BLaER1 treated with 17β-estradiol and CSF1 and Interleukin-3, amounts not matched to agents 10 nM and 100 nM (cell line): ENCODE results near the gene MAP1LC3B.
A peak's percentile ranks its signal among the peaks of the same experiment; 100 is the strongest.
"Not testable (repeated sequence)": the region's sequence is repeated elsewhere in the genome, so short reads cannot be mapped to it uniquely, and the experiment has no call there.

Source experiments
- H3K27ac ChIP-seq, 11 experiments: shearing (Covaris generic); formaldehyde crosslinking; 2 replicates each; pipeline ENCODE4 v1.8.1; 2022
- H3K27me3 ChIP-seq, 11 experiments: shearing (Covaris generic); formaldehyde crosslinking; 2 replicates each; pipeline ENCODE4 v1.8.1; 2022
- H3K36me3 ChIP-seq, 11 experiments: shearing (Covaris generic); formaldehyde crosslinking; 2 replicates each; pipeline ENCODE4 v1.8.1; 2022
- H3K4me1 ChIP-seq, 10 experiments: shearing (Covaris generic); formaldehyde crosslinking; 2 replicates each; pipeline ENCODE4 v1.8.1; 2022
- H3K4me2 ChIP-seq, 11 experiments: shearing (Covaris generic); formaldehyde crosslinking; 2 replicates each; pipeline ENCODE4 v1.8.1; 2022
- H3K4me3 ChIP-seq, 10 experiments: shearing (Covaris generic); formaldehyde crosslinking; 2 replicates each; pipeline ENCODE4 v1.8.1; 2022
- H3K9ac ChIP-seq, 11 experiments: shearing (Covaris generic); formaldehyde crosslinking; 2 replicates each; pipeline ENCODE4 v1.8.1; 2022
- H3K9me3 ChIP-seq, 11 experiments: shearing (Covaris generic); formaldehyde crosslinking; replicated peaks in 1 of 11; 2 replicates each; pipeline ENCODE4 v1.8.1; 2022
- H4K20me1 ChIP-seq, 11 experiments: shearing (Covaris generic); formaldehyde crosslinking; 2 replicates each; pipeline ENCODE4 v1.8.1; 2022
- Cebpa-rat ChIP-seq, 11 experiments: shearing (Covaris generic); IDR thresholded peaks; 2 replicates each; pipeline ENCODE4 v1.8.1; 2022

Gene MAP1LC3B

GRCh38 chr16:87371261-87371866, 20.8 kb upstream of the MAP1LC3B start:
- Histone ChIP-seq H3K4me3 (no peak overlapping the region), H3K36me3 (peaks cover 0 to 46% (median 20%) of the 10 kb centered on the region in 11 experiments; a peak in 16 of 22 replicates)
- no peak for TF ChIP-seq Cebpa-rat (IDR thresholded peaks at IDR 0.05)

DNA sequence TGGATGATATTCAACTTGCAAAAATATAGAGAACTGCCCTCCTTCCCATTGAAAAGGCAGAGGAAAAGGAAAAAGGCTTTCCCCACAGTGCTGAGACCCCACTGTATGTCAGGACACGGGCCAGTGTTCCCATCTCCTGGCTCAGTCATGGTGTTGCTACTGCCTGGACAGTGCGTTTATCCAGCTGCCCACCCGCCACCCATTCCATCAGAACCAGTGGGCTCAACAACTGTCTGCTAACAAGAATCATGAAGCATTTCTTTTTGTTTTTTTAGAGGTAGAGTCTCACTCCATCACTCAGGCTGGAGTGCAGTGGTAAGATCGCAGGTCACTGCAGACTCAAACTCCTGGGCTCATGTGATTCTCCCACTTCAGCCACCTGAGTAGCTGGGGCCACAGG, 19.8 kb upstream of the MAP1LC3B start:
- Histone ChIP-seq H3K9ac (no peak overlapping the region), H3K27ac (no peak overlapping the region), H3K9me3 (no peaks in the 10 kb centered on the region), H3K4me2 (0 out of 22 replicates have a peak overlapping the region, but pooled peaks of 1 of the 11 experiments have one; percentile 1), H3K4me1 (peaks cover 34 to 71% (median 63%) of the 10 kb centered on the region in 10 experiments), H3K27me3 (peaks cover 0 to 96% (median 0%) of the 10 kb centered on the region in 11 experiments; a peak in 7 of 22 replicates), H3K36me3 (peaks cover 0 to 44% (median 19%) of the 10 kb centered on the region in 11 experiments; a peak in 14 of 22 replicates), H3K4me3 (no peak overlapping the region), H4K20me1 (peaks cover 98 to 100% (median 100%) of the 10 kb centered on the region in 11 experiments)
- no peak for TF ChIP-seq Cebpa-rat (IDR thresholded peaks at IDR 0.05)

More at GRCh38 chr16:87371261-87371866, 20.8 kb upstream of the MAP1LC3B start:
- Histone ChIP-seq H3K9me3 (no peaks in the 10 kb centered on the region), H3K27ac (no peak overlapping the region), H4K20me1 (peaks cover 98 to 100% (median 100%) of the 10 kb centered on the region in 11 experiments), H3K27me3 (peaks cover 0 to 96% (median 0%) of the 10 kb centered on the region in 11 experiments; a peak in 7 of 22 replicates), H3K4me2 (peak overlapping the region in 8 of 11 experiments; percentile 41 to 80 (median 67); a peak in 10 of 22 replicates), H3K4me1 (peaks cover 34 to 74% (median 62%) of the 10 kb centered on the region in 10 experiments), H3K9ac (peak overlapping the region in 2 of 11 experiments; percentile 22 to 24; a peak in 1 of 22 replicates)

GRCh38 chr16:87374313-87374712, 17.8 kb upstream of the MAP1LC3B start:
- Histone ChIP-seq H4K20me1 (peaks cover 91 to 100% (median 100%) of the 10 kb centered on the region in 11 experiments), H3K36me3 (peaks cover 0 to 57% (median 28%) of the 10 kb centered on the region in 11 experiments; a peak in 14 of 22 replicates), H3K4me1 (peaks cover 15 to 51% (median 43%) of the 10 kb centered on the region in 10 experiments), H3K27me3 (peaks cover 0 to 81% (median 0%) of the 10 kb centered on the region in 11 experiments; a peak in 7 of 22 replicates), H3K4me2 (no peak overlapping the region), H3K9ac (no peak overlapping the region), H3K27ac (no peak overlapping the region), H3K4me3 (no peak overlapping the region), H3K9me3 (no peaks in the 10 kb centered on the region)
- TF ChIP-seq Cebpa-rat (IDR thresholded peaks at IDR 0.05): no peak

- peak overlapping the region in 3 of 11 experiments; percentile 10 to 25 (median 24); a peak in 3 of 22 replicates for H3K27ac ChIP-seq
- peaks cover 0 to 68% (median 0%) of the 10 kb centered on the region in 11 experiments; a peak in 7 of 22 replicates for H3K27me3 ChIP-seq
- H3K4me2 ChIP-seq: peak overlapping the region; percentile 16 to 81 (median 56); a peak in 18 of 22 replicates
- H3K9me3 ChIP-seq: no peaks in the 10 kb centered on the region
- peaks cover 91 to 100% (median 100%) of the 10 kb centered on the region in 11 experiments for H4K20me1 ChIP-seq
- H3K4me1 ChIP-seq: peaks cover 17 to 43% (median 35%) of the 10 kb centered on the region in 10 experiments
- no peak for TF ChIP-seq Cebpa-rat (IDR thresholded peaks at IDR 0.05)
- no peak overlapping the region for H3K4me3 ChIP-seq
- H3K9ac ChIP-seq: peak overlapping the region in 3 of 11 experiments; percentile 4 to 37 (median 9); a peak in 2 of 22 replicates
- H3K36me3 ChIP-seq: peaks cover 0 to 57% (median 28%) of the 10 kb centered on the region in 11 experiments; a peak in 14 of 22 replicates
These were observed 16.6 kb upstream of the MAP1LC3B start for GRCh38 chr16:87375426-87376135.

DNA sequence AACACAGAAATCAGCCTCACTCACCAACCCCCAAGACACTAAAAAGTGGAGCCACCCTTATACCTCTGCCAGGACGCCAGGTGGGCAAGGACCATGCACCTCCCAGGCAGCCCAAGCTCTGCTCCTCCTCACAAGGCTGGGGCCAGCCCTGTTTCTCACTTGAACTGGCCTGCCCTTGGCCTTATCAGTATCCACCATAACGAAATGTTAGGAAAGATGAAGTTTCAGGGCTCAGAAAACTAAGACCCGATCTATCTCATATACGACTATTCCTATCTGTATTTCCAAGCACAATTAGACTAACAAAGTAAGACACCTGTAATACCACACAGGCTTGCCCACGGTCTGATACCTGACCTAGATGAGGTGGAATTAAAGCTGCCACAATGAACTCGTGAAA, 15.5 kb upstream of the MAP1LC3B start:
- Histone ChIP-seq H3K4me3 (no peak overlapping the region), H3K9me3 (no peaks in the 10 kb centered on the region), H3K27ac (no peak overlapping the region), H3K4me1 (peaks cover 28 to 43% (median 35%) of the 10 kb centered on the region in 10 experiments), H3K9ac (no peak overlapping the region), H3K27me3 (peaks cover 0 to 57% (median 0%) of the 10 kb centered on the region in 11 experiments; a peak in 6 of 22 replicates), H3K36me3 (peaks cover 0 to 57% (median 28%) of the 10 kb centered on the region in 11 experiments; a peak in 14 of 22 replicates), H3K4me2 (peak overlapping the region in 6 of 11 experiments; percentile 56 to 81 (median 68); a peak in 7 of 22 replicates), H4K20me1 (peaks cover 87 to 100% (median 100%) of the 10 kb centered on the region in 11 experiments)
- TF ChIP-seq Cebpa-rat (IDR thresholded peaks at IDR 0.05): no peak

DNA sequence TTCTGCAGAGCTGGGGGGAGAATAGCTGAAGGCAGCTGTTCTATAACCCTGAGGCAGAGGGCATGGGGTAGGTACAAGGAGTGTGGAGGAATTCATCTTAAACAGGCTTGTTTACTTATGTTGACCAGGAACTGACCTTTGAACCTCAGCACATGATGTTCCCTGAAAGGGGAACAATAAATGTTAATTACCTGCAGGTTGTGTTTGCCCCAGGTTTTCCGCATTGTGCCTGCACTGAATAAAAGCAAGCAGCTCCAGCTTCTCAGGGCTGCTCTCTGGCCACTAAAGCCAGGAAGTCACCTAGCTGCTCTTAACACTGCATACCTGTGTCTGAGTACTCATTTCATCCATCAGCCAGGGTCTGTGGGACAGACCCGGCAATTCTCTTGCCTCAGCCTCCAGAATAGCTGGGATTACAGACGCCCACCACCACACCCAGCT, 12.8 kb upstream of the MAP1LC3B start:
- not testable (repeated sequence) for H3K4me3 ChIP-seq, H3K27ac ChIP-seq

DNA sequence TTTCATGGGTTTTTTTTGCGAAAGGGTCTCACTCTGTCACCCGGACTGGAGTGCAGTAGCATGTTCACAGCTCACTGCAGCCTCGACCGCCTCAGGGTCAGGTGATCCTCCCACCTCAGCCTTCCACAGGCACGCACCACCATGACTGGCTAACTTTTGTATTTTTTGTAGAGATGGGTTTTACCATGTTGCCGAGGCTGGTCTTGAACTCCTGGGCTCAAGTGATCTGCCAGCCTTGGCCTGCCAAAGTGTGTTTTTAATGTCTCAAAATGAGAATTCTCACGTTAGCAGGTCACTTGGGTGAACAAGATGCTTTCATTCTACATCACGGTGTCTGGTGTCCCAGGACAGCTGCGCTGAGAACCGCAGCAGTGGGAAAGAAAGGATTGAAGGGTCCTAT, 11.7 kb upstream of the MAP1LC3B start:
- Histone ChIP-seq H3K9me3 (no peaks in the 10 kb centered on the region), H3K4me3 (no peak overlapping the region), H3K4me1 (peaks cover 45 to 53% (median 51%) of the 10 kb centered on the region in 10 experiments), H3K9ac (peak overlapping the region in 3 of 11 experiments; percentile 93 to 95 (median 94); a peak in 2 of 22 replicates), H3K4me2 (peak overlapping the region; percentile 84 to 99 (median 92); a peak in 21 of 22 replicates), H3K36me3 (peaks cover 0 to 39% (median 16%) of the 10 kb centered on the region in 11 experiments; a peak in 11 of 22 replicates), H4K20me1 (peaks cover 63 to 78% (median 76%) of the 10 kb centered on the region in 11 experiments), H3K27ac (0 out of 22 replicates have a peak overlapping the region, but pooled peaks of 1 of the 11 experiments have one; percentile 13), H3K27me3 (peaks cover 0 to 21% (median 0%) of the 10 kb centered on the region in 11 experiments; a peak in 3 of 22 replicates)
- TF ChIP-seq Cebpa-rat (IDR thresholded peaks at IDR 0.05): no peak

More for the DNA sequence above, 12.8 kb upstream of the MAP1LC3B start:
- Histone ChIP-seq H3K4me1 (peaks cover 41 to 46% (median 45%) of the 10 kb centered on the region in 10 experiments), H3K27me3 (peaks cover 0 to 32% (median 0%) of the 10 kb centered on the region in 11 experiments; a peak in 4 of 22 replicates), H4K20me1 (peaks cover 74 to 89% (median 87%) of the 10 kb centered on the region in 11 experiments), H3K36me3 (peaks cover 0 to 48% (median 18%) of the 10 kb centered on the region in 11 experiments; a peak in 13 of 22 replicates)
- H3K4me2 ChIP-seq, H3K9me3 ChIP-seq, H3K9ac ChIP-seq: not testable (repeated sequence)

- Histone ChIP-seq H3K9ac (peak overlapping the region in 9 of 11 experiments; percentile 42 to 95 (median 91); a peak in 13 of 22 replicates), H3K9me3 (no peaks in the 10 kb centered on the region), H3K4me1 (peaks cover 44 to 53% (median 51%) of the 10 kb centered on the region in 10 experiments), H3K4me3 (peak overlapping the region in 8 of 10 experiments; percentile 60 to 88 (median 78); a peak in 9 of 20 replicates), H3K27me3 (peaks cover 0 to 16% (median 0%) of the 10 kb centered on the region in 11 experiments; a peak in 2 of 22 replicates), H3K36me3 (peaks cover 0 to 37% (median 16%) of the 10 kb centered on the region in 11 experiments; a peak in 11 of 22 replicates), H3K27ac (peak overlapping the region in 6 of 11 experiments; percentile 4 to 60 (median 26); a peak in 4 of 22 replicates), H4K20me1 (peaks cover 59 to 73% (median 71%) of the 10 kb centered on the region in 11 experiments), H3K4me2 (peak overlapping the region; percentile 84 to 99 (median 92))
- no peak for TF ChIP-seq Cebpa-rat (IDR thresholded peaks at IDR 0.05)
These were observed 11.3 kb upstream of the MAP1LC3B start for GRCh38 chr16:87380881-87381280.
